Endothelial cell of umbilical vein (primary cell): ENCODE data around the gene CREG2. TPM values are rescaled to one million over a fixed set of nuclear protein-coding genes. Genes with fewer than 3 reads are reported as not detected.

Experiments
- BruUV-seq: library from RNA; stranded (reverse); fragments of 400-500 nt; replicated peaks from 2 replicates; lab custom pipeline; 2021; lab: Mats Ljungman, UMichigan
- CTCF ChIA-PET: fragments of 300-600, 350-600 bp; sonication (Branson Sonifier 250); formaldehyde crosslinking; loops from one replicate; lab custom pipeline; 2021; ENCODE audit warnings: antibody characterized with exemption, inconsistent platforms; lab: Charles Lee
- POLR2A ChIA-PET: fragments of 300-600, 350-600 bp; sonication (Branson Sonifier 250); formaldehyde crosslinking; loops from one replicate; lab custom pipeline; 2021; ENCODE audit warnings: antibody characterized with exemption, inconsistent platforms; lab: Charles Lee
- DNase-seq: peaks from one replicate; pipeline ENCODE4 v3.0.0-alpha.2; 2011; ENCODE audit warnings: low read depth, low spot score
- FAIRE-seq: peaks from 2 replicates; lab custom pipeline; 2011; peaks lifted over from hg19 to GRCh38; lab: Jason Lieb, UNC
- H2AFZ ChIP-seq: 2 replicates; pipeline ENCODE4 v1.6.0; 2012; ENCODE audit warnings: low read depth, low read length, control low read depth, inconsistent platforms
- H3K27ac ChIP-seq: 2 replicates; pipeline ENCODE4 v1.5.1; 2011; ENCODE audit warnings: low read depth, mild to moderate bottlenecking, control low read depth, low read length, moderate library complexity; ENCODE audit not compliant: insufficient read depth
- H3K27me3 ChIP-seq, 2 experiments: 2 replicates each; pipeline versions ENCODE4 v1.6.0 to v1.6.1; 2011; ENCODE audit warnings: low read length in 2 of 2, mixed read lengths in 1 of 2; ENCODE audit not compliant: control insufficient read depth in 2 of 2, insufficient read depth in 2 of 2
- H3K36me3 ChIP-seq, 2 experiments: 2 replicates in 1 of 2; 3 replicates in 1 of 2; pipeline ENCODE4 v1.5.1; 2011; ENCODE audit warnings: low read length in 2 of 2, mild to moderate bottlenecking in 1 of 2, moderate library complexity in 1 of 2; ENCODE audit not compliant: control insufficient read depth in 2 of 2, insufficient read depth in 2 of 2; ENCODE audit errors: extremely low read depth in 1 of 2
- H3K4me1 ChIP-seq: 3 replicates; pipeline ENCODE4 v1.5.1; 2011; ENCODE audit warnings: mild to moderate bottlenecking, low read length; ENCODE audit not compliant: control insufficient read depth, insufficient read depth; ENCODE audit errors: extremely low read depth
- H3K4me2 ChIP-seq: 2 replicates; pipeline ENCODE4 v1.6.1; 2011; ENCODE audit warnings: low read length, control low read depth, mixed read lengths; ENCODE audit not compliant: insufficient read depth
- H3K4me3 ChIP-seq, 3 experiments: fragments of 200-600 bp in 1 of 3; sonication (generic), shearing (Covaris generic) in 1 of 3; replicated peaks in 1 of 3; 2 replicates each; pipeline ENCODE4 v1.5.1; 2011 to 2016; ENCODE audit warnings: control low read depth in 3 of 3, low read length in 3 of 3, mild to moderate bottlenecking in 2 of 3, inconsistent platforms in 1 of 3, low read depth in 1 of 3, moderate library complexity in 1 of 3; ENCODE audit not compliant: insufficient read depth in 1 of 3
- H3K79me2 ChIP-seq: 2 replicates; pipeline ENCODE4 v1.6.0; 2012; ENCODE audit warnings: low read length, inconsistent platforms; ENCODE audit not compliant: control insufficient read depth, insufficient read depth
- H3K9ac ChIP-seq: replicated peaks from 2 replicates; pipeline ENCODE3; 2011; ENCODE audit warnings: low read length, control low read depth; ENCODE audit not compliant: insufficient read depth; ENCODE audit errors: extremely low read depth
- H3K9me1 ChIP-seq: replicated peaks from 3 replicates; pipeline ENCODE4 v1.6.0; 2011; ENCODE audit warnings: mild to moderate bottlenecking, low read length; ENCODE audit not compliant: control insufficient read depth, insufficient read depth; ENCODE audit errors: extremely low read depth
- H3K9me3 ChIP-seq: replicated peaks from 2 replicates; pipeline ENCODE4 v1.5.1; 2012; ENCODE audit warnings: low read length, inconsistent platforms; ENCODE audit not compliant: control insufficient read depth, insufficient read depth
- H4K20me1 ChIP-seq: replicated peaks from 2 replicates; pipeline ENCODE3; 2011; ENCODE audit warnings: mild to moderate bottlenecking, low read length; ENCODE audit not compliant: control insufficient read depth, insufficient read depth; ENCODE audit errors: extremely low read depth
- EZH2 ChIP-seq: IDR thresholded peaks from 2 replicates; pipeline ENCODE4 v1.6.1; 2012; ENCODE audit warnings: borderline replicate concordance, low read depth, mild to moderate bottlenecking, moderate library complexity, low read length, inconsistent platforms; ENCODE audit not compliant: severe bottlenecking
- FOS ChIP-seq: IDR thresholded peaks from 2 replicates; pipeline ENCODE4 v1.6.1; 2011; ENCODE audit warnings: mild to moderate bottlenecking, low read length, moderate library complexity, borderline replicate concordance; ENCODE audit not compliant: insufficient read depth
- GATA2 ChIP-seq: IDR thresholded peaks from 2 replicates; pipeline ENCODE4 v1.7.0; 2011; ENCODE audit warnings: low read depth, mild to moderate bottlenecking, moderate library complexity, mixed read lengths, low read length; ENCODE audit not compliant: insufficient read length, insufficient read depth
- JUN ChIP-seq: IDR thresholded peaks from 2 replicates; pipeline ENCODE4 v1.6.1; 2011; ENCODE audit warnings: borderline replicate concordance, low read depth; ENCODE audit not compliant: insufficient read length, insufficient read depth
- MYC ChIP-seq: IDR thresholded peaks from one replicate; pipeline ENCODE4 v1.6.1; 2011; ENCODE audit warnings: mild to moderate bottlenecking, low read depth, low read length
- POLR2A ChIP-seq: IDR thresholded peaks from 2 replicates; pipeline ENCODE4 v1.6.1; 2012; ENCODE audit warnings: low read depth, mild to moderate bottlenecking, control low read depth, low read length
- POLR2AphosphoS5 ChIP-seq: IDR thresholded peaks from 2 replicates; pipeline ENCODE4 v1.6.1; 2012; ENCODE audit warnings: low read depth, mild to moderate bottlenecking, control low read depth, low read length, moderate library complexity; ENCODE audit not compliant: insufficient read depth
- dilution Hi-C: fragments of 300-500 bp; cut with MboI; formaldehyde crosslinking; loops from one replicate; pipeline ENCODE4 v1.15.0; 2019; ENCODE audit warnings: low sequenced_read_pairs; ENCODE audit not compliant: extremely low pct_ligation_motif_present
- intact Hi-C: fragments of 100-400 bp; cut with micrococcal nuclease; formaldehyde crosslinking; loops from one replicate; pipeline ENCODE4 v1.10.0; 2022
- polyA plus RNA-seq, 4 experiments: library from polyadenylated mRNA; depleted of rRNA in 3 of 4; stranded (reverse) in 3 of 4; unstranded in 1 of 4; fragments of >200 nt; gene quantifications; 2 replicates each; pipeline versions ENCODE4 v1.2.1 to v1.2.3, GENCODE V29; 2011 to 2012; ENCODE audit warnings: missing spikeins in 1 of 4
- total RNA-seq: library from RNA; stranded (reverse); gene quantifications from 2 replicates; pipeline ENCODE4 v1.2.3, GENCODE V29; 2021
- TF ChIP-seq, protein P1 (sequence below): IDR thresholded peaks from 2 replicates; pipeline ENCODE4 v1.6.1; 2011; ENCODE audit not compliant: insufficient read depth, insufficient read length
- TF ChIP-seq, protein P2 (sequence below), 2 donors: IDR thresholded peaks; 1 replicate in 1 of 2; 2 replicates in 1 of 2; pipeline ENCODE4 v1.5.1; 2011; ENCODE audit warnings: low read length in 2 of 2, mild to moderate bottlenecking in 2 of 2, moderate library complexity in 2 of 2, control low read depth in 1 of 2, inconsistent platforms in 1 of 2, low read depth in 1 of 2; ENCODE audit not compliant: insufficient read depth in 1 of 2; ENCODE audit errors: extremely low read depth in 1 of 2

CREG2 gene
- total and polyA plus RNA-seq, 2 donors (not counting 3 experiments of a cell fraction or from before 2014, with no cell fraction given): 0.48 to 2.0 TPM

DNA sequence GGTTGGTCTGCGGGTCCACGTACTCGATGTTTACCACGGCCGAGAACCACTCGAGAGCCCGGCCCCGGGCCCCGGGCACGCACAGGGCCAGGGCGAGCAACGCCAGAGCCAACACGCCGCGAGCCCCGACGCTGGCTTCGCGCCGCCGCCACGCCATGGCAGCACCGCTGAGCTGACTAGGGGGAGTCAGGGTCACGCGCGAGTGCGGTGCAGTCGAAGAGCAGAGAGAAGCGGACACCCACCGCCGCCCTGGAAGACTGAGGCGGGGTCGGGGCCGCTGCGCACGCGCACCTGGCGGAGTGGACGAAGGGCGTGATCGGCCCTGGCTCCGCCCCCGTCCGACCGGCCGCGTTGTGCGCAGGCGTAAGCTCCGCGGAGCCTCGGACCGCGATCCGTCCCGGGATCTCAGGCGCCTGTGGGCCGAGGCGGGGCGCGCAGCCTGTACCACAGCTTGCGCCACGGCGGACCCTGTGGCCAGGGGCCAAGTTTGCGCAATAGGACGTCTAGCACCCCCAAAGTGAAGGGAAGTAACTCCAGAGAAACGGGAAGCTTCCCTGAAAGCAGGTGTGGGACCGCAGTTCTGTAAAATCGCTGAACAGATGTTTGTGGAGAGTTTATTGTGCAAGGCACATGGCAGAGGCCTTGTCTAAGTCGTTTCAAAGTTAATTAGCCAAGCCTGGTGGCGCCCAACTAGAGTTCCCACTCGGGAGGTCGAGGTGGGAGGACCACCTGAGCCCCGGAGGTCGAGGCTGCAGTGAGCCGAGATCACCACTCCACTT lies 78.7 kb downstream of the CREG2 start, which contains the start of gene RNF149:
Gene RNF149 (minus strand): TSS at position 270 of the 779 bp plus-strand sequence. CDS start 113 bp downstream, at position 157.
- Histone ChIP-seq H3K9me1 (no peaks in the 10 kb centered on the region), H3K36me3 (no peaks in the 10 kb centered on the region), H4K20me1 (peaks cover 3% of the 10 kb centered on the region), H3K4me3 (peak within 1 kb of the TSS; percentile 68 to 84 (median 82)), H3K4me2 (peak within 1 kb of the TSS; percentile 94), H3K4me1 (peaks cover 23% of the 10 kb centered on the region), H3K9ac (peak within 1 kb of the TSS; percentile 83), H3K27ac (peak within 1 kb of the TSS; percentile 83), H3K79me2 (peaks cover 50% of the 10 kb centered on the region), H3K9me3 (no peaks in the 10 kb centered on the region), H2AFZ (peak within 1 kb of the TSS; percentile 98), H3K27me3 (no peaks in the 10 kb centered on the region)
- intact Hi-C loops: loop anchor here (1.0 kb wide), 4 partner anchors 13 to 79 kb away; partner anchors contain the start of gene CREG2
- FAIRE-seq (peak; percentile 95), DNase-seq (peak; percentile 94)
- TF ChIP-seq, protein P1, sequence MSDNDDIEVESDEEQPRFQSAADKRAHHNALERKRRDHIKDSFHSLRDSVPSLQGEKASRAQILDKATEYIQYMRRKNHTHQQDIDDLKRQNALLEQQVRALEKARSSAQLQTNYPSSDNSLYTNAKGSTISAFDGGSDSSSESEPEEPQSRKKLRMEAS: no peak
- TF ChIP-seq GATA2 (no peak), EZH2 (no peak), POLR2AphosphoS5 (peak; percentile 89), MYC (no peak), FOS (no peak), POLR2A (peak; percentile 95), JUN (no peak)
- TF ChIP-seq, protein P2, sequence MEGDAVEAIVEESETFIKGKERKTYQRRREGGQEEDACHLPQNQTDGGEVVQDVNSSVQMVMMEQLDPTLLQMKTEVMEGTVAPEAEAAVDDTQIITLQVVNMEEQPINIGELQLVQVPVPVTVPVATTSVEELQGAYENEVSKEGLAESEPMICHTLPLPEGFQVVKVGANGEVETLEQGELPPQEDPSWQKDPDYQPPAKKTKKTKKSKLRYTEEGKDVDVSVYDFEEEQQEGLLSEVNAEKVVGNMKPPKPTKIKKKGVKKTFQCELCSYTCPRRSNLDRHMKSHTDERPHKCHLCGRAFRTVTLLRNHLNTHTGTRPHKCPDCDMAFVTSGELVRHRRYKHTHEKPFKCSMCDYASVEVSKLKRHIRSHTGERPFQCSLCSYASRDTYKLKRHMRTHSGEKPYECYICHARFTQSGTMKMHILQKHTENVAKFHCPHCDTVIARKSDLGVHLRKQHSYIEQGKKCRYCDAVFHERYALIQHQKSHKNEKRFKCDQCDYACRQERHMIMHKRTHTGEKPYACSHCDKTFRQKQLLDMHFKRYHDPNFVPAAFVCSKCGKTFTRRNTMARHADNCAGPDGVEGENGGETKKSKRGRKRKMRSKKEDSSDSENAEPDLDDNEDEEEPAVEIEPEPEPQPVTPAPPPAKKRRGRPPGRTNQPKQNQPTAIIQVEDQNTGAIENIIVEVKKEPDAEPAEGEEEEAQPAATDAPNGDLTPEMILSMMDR (IDR thresholded peaks at IDR 0.05; ENCODE audit: extremely low read depth in 1 of 2, insufficient read depth in 1 of 2, low read depth in 1 of 2, low read length in 2 of 2): no peak
- TSS peak; percentile 18 for BruUV-seq
- ChIA-PET POLR2A (interaction anchor here (0.5 to 1.2 kb wide), 5 partner anchors 9 to 1063 kb away, joined by 3 to 5 read pairs (median 3); no protein-coding TSS in a partner anchor), CTCF (interaction anchor here (0.5 to 1.7 kb wide), 9 partner anchors 10 to 543 kb away, joined by 3 to 23 read pairs (median 3); no protein-coding TSS in a partner anchor)
- dilution Hi-C loops: no loop called here
